ENCODE data around the gene ZBED1. TPM values are rescaled to one million over a fixed set of nuclear protein-coding genes. Genes with fewer than 3 reads are reported as not detected.

Gene ZBED1
- total and polyA plus RNA-seq, 9 of the 15 experiments (the other 6 are each of a cell fraction or from before 2014, with no cell fraction given): 0.61 to 27.6 (median 13.9) TPM

DNA sequence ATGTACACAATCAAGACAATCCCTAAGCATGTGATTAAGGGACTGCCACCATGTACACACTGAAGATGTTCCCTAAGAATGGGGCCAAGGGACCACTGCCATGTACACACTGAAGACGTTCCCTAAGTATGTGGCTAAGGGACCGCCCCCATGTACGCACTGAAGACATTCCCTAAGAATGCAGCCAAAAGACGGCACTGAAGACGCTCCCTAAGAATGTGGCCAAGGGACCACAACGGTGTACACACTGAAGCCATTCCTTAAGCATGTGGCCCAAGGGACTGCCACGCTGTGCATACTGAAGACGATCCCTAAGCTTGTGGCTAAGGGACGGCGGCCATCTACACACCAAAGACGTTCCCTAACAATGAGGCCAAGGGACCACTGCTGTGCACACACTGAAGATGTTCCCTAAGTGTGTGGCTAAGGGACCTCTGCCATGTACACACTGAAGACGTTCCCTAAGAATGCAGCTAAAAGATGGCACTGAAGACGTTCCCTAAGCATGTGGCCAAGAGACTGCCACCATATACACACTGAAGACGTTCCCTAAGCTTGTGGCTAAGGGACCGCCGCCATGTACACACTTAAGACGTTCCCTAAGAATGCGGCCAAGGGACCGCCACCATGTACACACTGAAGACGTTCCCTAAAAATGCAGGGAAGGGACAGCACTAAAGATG, 26.4 kb downstream of the ZBED1 start (continued):
- TF ChIP-seq GABPB1 (CRISPR knock-in tag; IDR thresholded peaks at IDR 0.05) (peak; percentile 29; the same call in 1 of the 2 replicates), KHSRP (IDR thresholded peaks at IDR 0.05) (no peak), TEAD1 (CRISPR knock-in tag; IDR thresholded peaks at IDR 0.05) (peak in 1 of 2 experiments; percentile 95; a peak in 2 of 4 replicates), SIX5 (IDR thresholded peaks at IDR 0.05; ENCODE audit: borderline replicate concordance in 1 of 2, insufficient read depth in 1 of 2, low read depth in 1 of 2, low read length in 2 of 2) (no peak), CBX5 (IDR thresholded peaks at IDR 0.05; ENCODE audit: borderline replicate concordance, low read depth) (peak; percentile 14; the same call in 1 of the 2 replicates), DACH1 (IDR thresholded peaks at IDR 0.05; ENCODE audit: partially characterized antibody) (no peak), ZNF347 (CRISPR knock-in tag; IDR thresholded peaks at IDR 0.05; ENCODE audit: low read depth) (no peak), KLF10 (CRISPR knock-in tag; IDR thresholded peaks at IDR 0.05) (no peak), ZNF133 (CRISPR knock-in tag; IDR thresholded peaks at IDR 0.05) (no peak), FOXA3 (CRISPR knock-in tag; conservative IDR thresholded peaks at IDR 0.05 in 1 of 2, IDR thresholded peaks at IDR 0.05 in 1 of 2) (peak in 1 of 2 experiments; percentile 94; a peak in 2 of 4 replicates)
- TF ChIP-seq, protein P1, sequence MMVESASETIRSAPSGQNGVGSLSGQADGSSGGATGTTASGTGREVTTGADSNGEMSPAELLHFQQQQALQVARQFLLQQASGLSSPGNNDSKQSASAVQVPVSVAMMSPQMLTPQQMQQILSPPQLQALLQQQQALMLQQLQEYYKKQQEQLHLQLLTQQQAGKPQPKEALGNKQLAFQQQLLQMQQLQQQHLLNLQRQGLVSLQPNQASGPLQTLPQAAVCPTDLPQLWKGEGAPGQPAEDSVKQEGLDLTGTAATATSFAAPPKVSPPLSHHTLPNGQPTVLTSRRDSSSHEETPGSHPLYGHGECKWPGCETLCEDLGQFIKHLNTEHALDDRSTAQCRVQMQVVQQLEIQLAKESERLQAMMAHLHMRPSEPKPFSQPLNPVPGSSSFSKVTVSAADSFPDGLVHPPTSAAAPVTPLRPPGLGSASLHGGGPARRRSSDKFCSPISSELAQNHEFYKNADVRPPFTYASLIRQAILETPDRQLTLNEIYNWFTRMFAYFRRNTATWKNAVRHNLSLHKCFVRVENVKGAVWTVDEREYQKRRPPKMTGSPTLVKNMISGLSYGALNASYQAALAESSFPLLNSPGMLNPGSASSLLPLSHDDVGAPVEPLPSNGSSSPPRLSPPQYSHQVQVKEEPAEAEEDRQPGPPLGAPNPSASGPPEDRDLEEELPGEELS (CRISPR knock-in tag; IDR thresholded peaks at IDR 0.05; ENCODE audit: borderline replicate concordance): peak; percentile 58; the same call in 1 of the 2 replicates
- TF ChIP-seq, protein P2, sequence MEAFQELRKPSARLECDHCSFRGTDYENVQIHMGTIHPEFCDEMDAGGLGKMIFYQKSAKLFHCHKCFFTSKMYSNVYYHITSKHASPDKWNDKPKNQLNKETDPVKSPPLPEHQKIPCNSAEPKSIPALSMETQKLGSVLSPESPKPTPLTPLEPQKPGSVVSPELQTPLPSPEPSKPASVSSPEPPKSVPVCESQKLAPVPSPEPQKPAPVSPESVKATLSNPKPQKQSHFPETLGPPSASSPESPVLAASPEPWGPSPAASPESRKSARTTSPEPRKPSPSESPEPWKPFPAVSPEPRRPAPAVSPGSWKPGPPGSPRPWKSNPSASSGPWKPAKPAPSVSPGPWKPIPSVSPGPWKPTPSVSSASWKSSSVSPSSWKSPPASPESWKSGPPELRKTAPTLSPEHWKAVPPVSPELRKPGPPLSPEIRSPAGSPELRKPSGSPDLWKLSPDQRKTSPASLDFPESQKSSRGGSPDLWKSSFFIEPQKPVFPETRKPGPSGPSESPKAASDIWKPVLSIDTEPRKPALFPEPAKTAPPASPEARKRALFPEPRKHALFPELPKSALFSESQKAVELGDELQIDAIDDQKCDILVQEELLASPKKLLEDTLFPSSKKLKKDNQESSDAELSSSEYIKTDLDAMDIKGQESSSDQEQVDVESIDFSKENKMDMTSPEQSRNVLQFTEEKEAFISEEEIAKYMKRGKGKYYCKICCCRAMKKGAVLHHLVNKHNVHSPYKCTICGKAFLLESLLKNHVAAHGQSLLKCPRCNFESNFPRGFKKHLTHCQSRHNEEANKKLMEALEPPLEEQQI (IDR thresholded peaks at IDR 0.05): peak; percentile 66
- TF ChIP-seq, protein P3, sequence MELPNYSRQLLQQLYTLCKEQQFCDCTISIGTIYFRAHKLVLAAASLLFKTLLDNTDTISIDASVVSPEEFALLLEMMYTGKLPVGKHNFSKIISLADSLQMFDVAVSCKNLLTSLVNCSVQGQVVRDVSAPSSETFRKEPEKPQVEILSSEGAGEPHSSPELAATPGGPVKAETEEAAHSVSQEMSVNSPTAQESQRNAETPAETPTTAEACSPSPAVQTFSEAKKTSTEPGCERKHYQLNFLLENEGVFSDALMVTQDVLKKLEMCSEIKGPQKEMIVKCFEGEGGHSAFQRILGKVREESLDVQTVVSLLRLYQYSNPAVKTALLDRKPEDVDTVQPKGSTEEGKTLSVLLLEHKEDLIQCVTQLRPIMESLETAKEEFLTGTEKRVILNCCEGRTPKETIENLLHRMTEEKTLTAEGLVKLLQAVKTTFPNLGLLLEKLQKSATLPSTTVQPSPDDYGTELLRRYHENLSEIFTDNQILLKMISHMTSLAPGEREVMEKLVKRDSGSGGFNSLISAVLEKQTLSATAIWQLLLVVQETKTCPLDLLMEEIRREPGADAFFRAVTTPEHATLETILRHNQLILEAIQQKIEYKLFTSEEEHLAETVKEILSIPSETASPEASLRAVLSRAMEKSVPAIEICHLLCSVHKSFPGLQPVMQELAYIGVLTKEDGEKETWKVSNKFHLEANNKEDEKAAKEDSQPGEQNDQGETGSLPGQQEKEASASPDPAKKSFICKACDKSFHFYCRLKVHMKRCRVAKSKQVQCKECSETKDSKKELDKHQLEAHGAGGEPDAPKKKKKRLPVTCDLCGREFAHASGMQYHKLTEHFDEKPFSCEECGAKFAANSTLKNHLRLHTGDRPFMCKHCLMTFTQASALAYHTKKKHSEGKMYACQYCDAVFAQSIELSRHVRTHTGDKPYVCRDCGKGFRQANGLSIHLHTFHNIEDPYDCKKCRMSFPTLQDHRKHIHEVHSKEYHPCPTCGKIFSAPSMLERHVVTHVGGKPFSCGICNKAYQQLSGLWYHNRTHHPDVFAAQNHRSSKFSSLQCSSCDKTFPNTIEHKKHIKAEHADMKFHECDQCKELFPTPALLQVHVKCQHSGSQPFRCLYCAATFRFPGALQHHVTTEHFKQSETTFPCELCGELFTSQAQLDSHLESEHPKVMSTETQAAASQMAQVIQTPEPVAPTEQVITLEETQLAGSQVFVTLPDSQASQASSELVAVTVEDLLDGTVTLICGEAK (IDR thresholded peaks at IDR 0.05): no peak
- TF ChIP-seq, protein P3 (CRISPR knock-in tag; IDR thresholded peaks at IDR 0.05): no peak
